ENCODE measurements around the gene BTNL9.
"Not testable (repeated sequence)": the region's sequence is repeated elsewhere in the genome, so short reads cannot be mapped to it uniquely, and the experiment has no call there.

BTNL9 gene

DNA sequence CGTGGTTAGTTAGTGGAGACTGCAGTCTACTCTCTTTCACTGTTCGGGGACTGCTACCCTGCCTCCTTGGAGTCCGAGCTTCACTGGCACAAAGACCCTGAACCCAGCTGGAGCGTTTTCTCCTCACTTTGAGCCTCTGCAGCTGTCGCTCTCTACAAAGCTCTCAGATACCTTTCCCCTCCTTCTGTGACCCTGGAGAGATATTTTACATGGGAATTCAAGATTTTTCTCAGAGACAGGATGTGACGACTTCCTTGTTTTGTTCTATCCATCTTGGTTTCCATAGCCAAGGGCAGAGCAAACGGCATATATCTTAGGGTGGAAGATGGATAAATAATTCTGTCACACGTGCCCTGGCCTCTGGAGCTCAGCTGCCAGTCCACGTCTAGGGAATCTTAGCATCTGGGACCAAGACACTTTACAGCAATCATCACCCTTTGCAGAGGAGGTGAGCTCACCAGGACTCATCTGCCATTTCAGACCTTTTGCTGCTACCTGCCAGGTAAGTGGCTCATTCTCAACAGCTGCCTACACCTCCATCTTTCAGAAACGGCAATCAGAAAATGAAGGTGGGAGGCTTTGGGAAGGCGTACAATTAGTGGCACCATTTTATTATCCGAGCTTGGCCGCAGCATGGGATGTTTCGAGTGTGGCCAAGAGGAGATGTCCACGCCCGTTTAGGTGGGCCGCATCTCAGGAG is at the start of gene BTNL9:
BTNL9 (plus strand) TSS at position 336 of the 700 bp plus-strand sequence. CDS start 5,224 bp downstream, outside the sequence.
- no peak for DNase-seq (ENCODE audit: extremely low spot score)
- ChIA-PET CTCF (interaction anchor here (0.5 kb wide), 1 partner anchor 132 kb away, joined by 5 read pairs; no protein-coding TSS in a partner anchor), POLR2A (no interaction called here)
- TF ChIP-seq ZNF384 (IDR thresholded peaks at IDR 0.05) (no peak), TARDBP (IDR thresholded peaks at IDR 0.05) (no peak), FOXK2 (IDR thresholded peaks at IDR 0.05) (no peak), ELF4 (IDR thresholded peaks at IDR 0.05) (no peak), BHLHE40 (IDR thresholded peaks at IDR 0.05; ENCODE audit: borderline replicate concordance) (no peak), CTBP1 (IDR thresholded peaks at IDR 0.05; ENCODE audit: borderline replicate concordance) (no peak), NFRKB (IDR thresholded peaks at IDR 0.05) (no peak), LEF1 (IDR thresholded peaks at IDR 0.05; ENCODE audit: borderline replicate concordance) (no peak), ARNT (IDR thresholded peaks at IDR 0.05) (no peak), FOXM1 (IDR thresholded peaks at IDR 0.05; ENCODE audit: borderline replicate concordance) (no peak), FOXA1 (IDR thresholded peaks at IDR 0.05) (no peak), SP1 (IDR thresholded peaks at IDR 0.05) (no peak), L3MBTL2 (conservative IDR thresholded peaks at IDR 0.05) (no peak), SUZ12 (IDR thresholded peaks at IDR 0.05) (no peak), HDGF (IDR thresholded peaks at IDR 0.05; ENCODE audit: borderline replicate concordance) (no peak)
- TF ChIP-seq, protein P1, sequence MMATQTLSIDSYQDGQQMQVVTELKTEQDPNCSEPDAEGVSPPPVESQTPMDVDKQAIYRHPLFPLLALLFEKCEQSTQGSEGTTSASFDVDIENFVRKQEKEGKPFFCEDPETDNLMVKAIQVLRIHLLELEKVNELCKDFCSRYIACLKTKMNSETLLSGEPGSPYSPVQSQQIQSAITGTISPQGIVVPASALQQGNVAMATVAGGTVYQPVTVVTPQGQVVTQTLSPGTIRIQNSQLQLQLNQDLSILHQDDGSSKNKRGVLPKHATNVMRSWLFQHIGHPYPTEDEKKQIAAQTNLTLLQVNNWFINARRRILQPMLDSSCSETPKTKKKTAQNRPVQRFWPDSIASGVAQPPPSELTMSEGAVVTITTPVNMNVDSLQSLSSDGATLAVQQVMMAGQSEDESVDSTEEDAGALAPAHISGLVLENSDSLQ (IDR thresholded peaks at IDR 0.05) = no peak

DNA sequence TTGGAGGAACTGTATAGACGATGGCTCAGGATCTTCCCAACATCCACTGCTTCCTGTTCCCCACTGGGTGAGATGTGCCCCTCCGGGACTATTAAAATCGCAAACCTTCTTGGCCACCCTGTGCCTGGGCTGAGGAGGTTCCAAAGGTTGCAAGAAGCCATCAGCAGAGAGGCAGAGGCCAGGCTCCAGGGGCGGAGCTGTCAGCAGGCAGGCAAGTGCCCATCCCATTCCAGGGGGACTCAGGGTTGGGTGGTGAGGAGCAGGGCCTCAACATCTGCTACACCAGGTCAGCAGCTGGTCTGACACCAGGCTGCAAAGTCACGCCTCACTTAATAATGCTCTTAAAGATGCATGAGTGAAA is 49.2 kb upstream of the BTNL9 start:
- ChIA-PET CTCF (no interaction called here), POLR2A (no interaction called here)
- DNase-seq (ENCODE audit: extremely low spot score) = no peak
- TF ChIP-seq L3MBTL2 (conservative IDR thresholded peaks at IDR 0.05) = no peak
- TF ChIP-seq ELF4 (IDR thresholded peaks at IDR 0.05) = no peak
- TF ChIP-seq, protein P1 (IDR thresholded peaks at IDR 0.05) = no peak
- TF ChIP-seq LEF1 (IDR thresholded peaks at IDR 0.05; ENCODE audit: borderline replicate concordance) = no peak
- TF ChIP-seq CTBP1 (IDR thresholded peaks at IDR 0.05; ENCODE audit: borderline replicate concordance) = no peak
- no peak for TF ChIP-seq FOXA1 (IDR thresholded peaks at IDR 0.05)
- no peak for TF ChIP-seq SUZ12 (IDR thresholded peaks at IDR 0.05)
- no peak for TF ChIP-seq FOXK2 (IDR thresholded peaks at IDR 0.05)
- no peak for TF ChIP-seq HDGF (IDR thresholded peaks at IDR 0.05; ENCODE audit: borderline replicate concordance)
- TF ChIP-seq NFRKB (IDR thresholded peaks at IDR 0.05) = no peak
- TF ChIP-seq BHLHE40 (IDR thresholded peaks at IDR 0.05; ENCODE audit: borderline replicate concordance) = no peak
- TF ChIP-seq ARNT (IDR thresholded peaks at IDR 0.05) = no peak
- no peak for TF ChIP-seq SP1 (IDR thresholded peaks at IDR 0.05)
- TF ChIP-seq TARDBP (IDR thresholded peaks at IDR 0.05) = no peak
- no peak for TF ChIP-seq FOXM1 (IDR thresholded peaks at IDR 0.05; ENCODE audit: borderline replicate concordance)
- no peak for TF ChIP-seq ZNF384 (IDR thresholded peaks at IDR 0.05)

DNA sequence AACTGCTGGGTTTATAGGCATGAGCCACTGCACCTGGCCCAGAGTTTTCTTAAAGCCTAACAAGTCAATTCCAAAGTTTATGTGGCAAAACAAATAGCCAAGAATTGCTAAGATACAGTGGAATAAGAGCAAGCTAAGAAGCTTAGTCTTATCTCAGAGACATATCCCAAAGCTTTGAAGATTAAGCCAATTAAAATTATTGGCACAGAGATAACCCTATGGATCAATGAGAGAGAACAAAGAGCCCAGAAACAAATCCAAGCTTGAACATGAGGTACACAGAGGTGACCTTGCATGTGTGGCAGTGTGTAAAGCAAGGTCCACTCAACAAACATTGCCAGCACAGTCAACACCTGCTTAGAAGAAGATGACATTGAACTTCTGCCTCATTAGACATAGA is 38.1 kb upstream of the BTNL9 start:
- ChIA-PET POLR2A (no interaction called here), CTCF (interaction anchor here (0.6 kb wide), 1 partner anchor 136 kb away, joined by 4 read pairs; no protein-coding TSS in a partner anchor)
- no peak for DNase-seq (ENCODE audit: extremely low spot score)
- TF ChIP-seq L3MBTL2 (conservative IDR thresholded peaks at IDR 0.05) (no peak), LEF1 (IDR thresholded peaks at IDR 0.05; ENCODE audit: borderline replicate concordance) (no peak), FOXA1 (IDR thresholded peaks at IDR 0.05) (no peak), SUZ12 (IDR thresholded peaks at IDR 0.05) (no peak), FOXK2 (IDR thresholded peaks at IDR 0.05) (no peak), SP1 (IDR thresholded peaks at IDR 0.05) (no peak), ARNT (IDR thresholded peaks at IDR 0.05) (no peak), NFRKB (IDR thresholded peaks at IDR 0.05) (no peak), HDGF (IDR thresholded peaks at IDR 0.05; ENCODE audit: borderline replicate concordance) (no peak)

DNA sequence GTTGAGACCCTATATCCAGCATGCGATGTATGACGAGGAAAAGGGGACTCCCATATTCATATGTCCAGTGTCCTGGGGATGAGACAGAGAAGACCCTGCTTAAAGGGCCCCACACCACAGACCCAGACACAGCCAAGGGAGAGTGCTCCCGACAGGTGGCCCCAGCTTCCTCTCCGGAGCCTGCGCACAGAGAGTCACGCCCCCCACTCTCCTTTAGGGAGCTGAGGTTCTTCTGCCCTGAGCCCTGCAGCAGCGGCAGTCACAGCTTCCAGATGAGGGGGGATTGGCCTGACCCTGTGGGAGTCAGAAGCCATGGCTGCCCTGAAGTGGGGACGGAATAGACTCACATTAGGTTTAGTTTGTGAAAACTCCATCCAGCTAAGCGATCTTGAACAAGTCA is 34.3 kb upstream of the BTNL9 start:
- TF ChIP-seq HDGF (IDR thresholded peaks at IDR 0.05; ENCODE audit: borderline replicate concordance) (no peak), SUZ12 (IDR thresholded peaks at IDR 0.05) (no peak), FOXK2 (IDR thresholded peaks at IDR 0.05) (no peak), SP1 (IDR thresholded peaks at IDR 0.05) (no peak), FOXM1 (IDR thresholded peaks at IDR 0.05; ENCODE audit: borderline replicate concordance) (no peak), ELF4 (IDR thresholded peaks at IDR 0.05) (no peak)
- ChIA-PET POLR2A (no interaction called here), CTCF (no interaction called here)
- no peak for DNase-seq (ENCODE audit: extremely low spot score)

DNA sequence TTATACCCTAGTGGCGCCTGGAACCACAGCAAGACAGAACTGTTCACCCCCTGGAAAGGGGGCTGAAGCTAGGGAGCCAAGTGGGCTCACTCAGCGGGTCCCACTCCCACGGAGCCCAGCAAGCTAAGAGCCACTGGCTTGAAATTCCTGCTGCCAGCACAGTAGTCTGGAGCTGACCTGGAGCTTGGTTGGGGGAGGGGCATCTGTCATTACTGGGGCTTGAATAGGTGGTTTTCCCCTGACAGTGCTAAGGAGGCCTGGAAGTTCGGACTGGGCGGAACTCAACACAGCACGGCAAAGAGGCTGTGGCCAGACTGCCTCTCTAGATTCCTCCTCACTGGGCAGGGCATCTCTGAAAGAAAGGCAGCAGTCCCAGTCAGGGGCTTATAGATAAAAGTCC is 31.9 kb upstream of the BTNL9 start:
- ChIA-PET CTCF (no interaction called here), POLR2A (no interaction called here)
- no peak for DNase-seq (ENCODE audit: extremely low spot score)
- TF ChIP-seq HDGF (IDR thresholded peaks at IDR 0.05; ENCODE audit: borderline replicate concordance) (no peak), SUZ12 (IDR thresholded peaks at IDR 0.05) (no peak), FOXK2 (IDR thresholded peaks at IDR 0.05) (no peak), ARNT (IDR thresholded peaks at IDR 0.05) (no peak), ELF4 (IDR thresholded peaks at IDR 0.05) (no peak), FOXM1 (IDR thresholded peaks at IDR 0.05; ENCODE audit: borderline replicate concordance) (no peak)

DNA sequence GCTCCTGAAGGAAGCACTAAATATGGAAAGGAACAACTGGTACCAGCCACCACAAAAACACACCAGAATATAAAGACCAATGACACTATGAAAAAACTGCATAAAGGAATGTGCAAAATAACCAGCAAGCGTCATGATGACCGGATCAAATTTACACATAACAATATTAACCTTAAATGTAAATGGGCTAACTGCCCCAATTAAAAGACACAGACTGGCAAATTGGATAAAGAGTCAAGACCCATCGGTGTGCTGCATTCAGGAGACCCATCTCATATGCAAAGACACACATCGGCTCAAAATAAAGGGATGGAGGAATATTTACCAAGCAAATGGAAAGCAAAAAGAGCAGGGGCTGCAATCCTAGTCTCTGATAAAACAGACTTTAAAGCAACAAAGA is 30.0 kb upstream of the BTNL9 start:
- CTCF ChIA-PET; DNase-seq (ENCODE audit: extremely low spot score); POLR2A ChIA-PET: not testable (repeated sequence)

DNA sequence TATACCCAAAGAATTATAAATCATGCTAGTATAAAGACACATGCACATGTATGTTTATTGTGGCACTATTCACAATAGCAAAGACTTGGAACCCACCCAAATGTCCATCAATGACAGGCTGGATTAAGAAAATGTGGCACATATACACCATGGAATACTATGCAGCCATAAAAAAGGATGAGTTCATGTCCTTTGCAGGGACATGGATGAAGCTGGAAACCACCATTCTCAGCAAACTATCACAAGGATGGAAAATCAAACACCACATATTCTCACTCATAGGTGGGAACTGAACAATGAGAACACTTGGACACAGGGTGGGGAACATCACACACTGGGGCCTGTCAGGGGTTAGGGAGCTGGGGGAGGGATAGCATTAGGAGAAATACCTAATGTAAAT is 25.4 kb upstream of the BTNL9 start:
- DNase-seq (ENCODE audit: extremely low spot score); CTCF ChIA-PET; POLR2A ChIA-PET: not testable (repeated sequence)

DNA sequence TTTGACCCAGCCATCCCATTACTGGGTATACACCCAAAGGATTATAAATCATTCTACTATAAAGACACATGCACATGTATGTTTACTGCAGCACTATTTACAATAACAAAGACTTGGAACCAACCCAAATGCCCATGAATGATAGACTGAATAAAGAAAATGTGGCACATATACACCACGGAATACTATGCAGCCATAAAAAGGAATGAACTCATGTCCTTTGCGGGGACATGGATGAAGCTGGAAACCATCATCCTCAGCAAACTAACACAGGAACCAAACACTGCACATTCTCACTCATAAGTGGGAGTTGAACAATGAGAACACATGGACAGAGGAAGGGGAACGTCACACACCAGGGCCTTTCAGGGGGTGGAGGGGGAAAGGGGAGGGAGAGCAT is 22.6 kb upstream of the BTNL9 start:
- CTCF ChIA-PET = not testable (repeated sequence)

More for the DNA sequence above, 22.6 kb upstream of the BTNL9 start:
- DNase-seq (ENCODE audit: extremely low spot score); POLR2A ChIA-PET: not testable (repeated sequence)

All from HEK293T (cell line).